HG02759 (cell line): Measurements from ENCODE around the gene WNT3.
"Not testable (repeated sequence)": the region's sequence is repeated elsewhere in the genome, so short reads cannot be mapped to it uniquely, and the experiment has no call there.

Experiments
- ATAC-seq: cut with Tn5 transposase; IDR thresholded peaks from one replicate; pipeline ENCODE4 v1.9.1; 2021; ENCODE audit warnings: mild to moderate bottlenecking, moderate library complexity; ENCODE audit not compliant: unreplicated experiment

The WNT3 gene, protein sequence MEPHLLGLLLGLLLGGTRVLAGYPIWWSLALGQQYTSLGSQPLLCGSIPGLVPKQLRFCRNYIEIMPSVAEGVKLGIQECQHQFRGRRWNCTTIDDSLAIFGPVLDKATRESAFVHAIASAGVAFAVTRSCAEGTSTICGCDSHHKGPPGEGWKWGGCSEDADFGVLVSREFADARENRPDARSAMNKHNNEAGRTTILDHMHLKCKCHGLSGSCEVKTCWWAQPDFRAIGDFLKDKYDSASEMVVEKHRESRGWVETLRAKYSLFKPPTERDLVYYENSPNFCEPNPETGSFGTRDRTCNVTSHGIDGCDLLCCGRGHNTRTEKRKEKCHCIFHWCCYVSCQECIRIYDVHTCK

DNA sequence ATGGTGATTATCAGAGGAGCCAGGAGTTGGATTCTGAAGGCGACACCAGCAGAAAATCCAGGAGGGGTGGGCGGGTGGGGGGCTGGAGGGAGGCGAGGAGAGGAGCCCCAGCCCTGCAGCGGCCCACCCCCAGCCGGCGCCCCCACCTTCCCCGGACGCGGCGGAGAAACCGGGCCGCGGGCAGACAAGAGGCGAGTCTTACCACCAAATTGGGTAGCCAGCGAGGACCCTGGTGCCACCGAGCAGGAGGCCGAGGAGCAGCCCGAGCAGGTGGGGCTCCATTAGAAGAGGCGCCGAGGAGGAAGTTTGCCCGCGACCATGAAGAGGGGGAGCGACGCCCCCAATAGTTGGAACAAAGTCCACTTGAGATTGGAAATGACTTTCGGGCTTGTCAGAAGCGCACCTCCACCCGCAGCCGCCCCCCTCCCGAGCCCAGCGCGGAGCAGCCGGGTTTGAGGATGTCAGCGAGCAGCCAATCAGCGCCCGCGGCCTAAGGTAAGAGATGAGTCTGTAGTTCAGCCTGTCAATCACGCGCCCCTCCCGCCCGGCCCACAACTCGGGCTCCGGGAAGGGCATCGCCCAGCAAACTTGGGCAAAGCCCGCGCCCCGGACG lies at the start of gene WNT3:
Gene WNT3, minus strand, starts transcription at position 377 of the 613 bp plus-strand sequence. Its CDS starts 95 bp downstream, at position 282.
- no peak for ATAC-seq

GRCh38 chr17:46866747-46867146 lies 48.3 kb upstream of the WNT3 start:
- ATAC-seq = no peak

- no peak for ATAC-seq
These were observed 47.8 kb upstream of the WNT3 start for GRCh38 chr17:46866325-46866724.

DNA sequence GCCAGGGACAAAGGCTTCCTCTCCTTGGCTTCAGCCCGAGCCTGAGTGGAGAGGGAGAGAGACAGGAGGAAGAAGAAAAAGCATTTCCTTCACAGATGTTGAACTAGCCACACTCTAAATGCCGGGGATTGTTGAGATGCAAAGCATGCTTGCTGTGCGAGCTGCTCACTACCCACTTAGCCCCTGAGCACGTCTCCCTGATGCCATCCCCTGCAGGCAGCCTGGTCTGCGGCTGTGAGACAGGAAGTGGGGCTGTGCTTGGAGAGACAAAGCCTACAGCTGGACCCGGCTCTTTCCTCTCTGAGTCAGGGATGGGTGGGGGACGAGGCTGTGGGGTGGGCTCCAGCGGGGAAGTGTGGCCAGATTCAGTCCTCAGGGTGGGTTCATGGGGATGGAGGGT lies 46.6 kb upstream of the WNT3 start:
- no peak for ATAC-seq

GRCh38 chr17:46863383-46864121 lies 45.1 kb upstream of the WNT3 start:
- no peak for ATAC-seq

DNA sequence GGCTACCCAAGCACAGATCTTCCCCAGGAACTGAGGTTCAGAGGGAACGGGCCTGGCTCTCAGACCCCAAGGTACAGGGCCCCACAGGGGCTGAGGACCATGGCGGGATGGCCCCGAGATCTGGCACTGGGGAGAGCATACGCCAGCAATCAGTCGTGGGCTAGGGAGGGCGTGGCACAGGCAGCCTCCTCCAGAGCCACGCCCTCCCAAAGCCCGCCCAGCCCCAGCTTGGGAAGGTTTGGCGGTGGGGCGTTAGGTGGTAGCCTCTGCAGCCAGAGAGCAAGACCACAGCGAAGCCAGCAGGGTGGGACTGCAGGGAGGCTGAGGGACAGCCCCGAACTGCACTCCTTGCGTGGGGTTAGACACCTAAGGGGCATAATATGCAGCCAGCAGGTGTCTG lies 44.5 kb upstream of the WNT3 start:
- no peak for ATAC-seq

DNA sequence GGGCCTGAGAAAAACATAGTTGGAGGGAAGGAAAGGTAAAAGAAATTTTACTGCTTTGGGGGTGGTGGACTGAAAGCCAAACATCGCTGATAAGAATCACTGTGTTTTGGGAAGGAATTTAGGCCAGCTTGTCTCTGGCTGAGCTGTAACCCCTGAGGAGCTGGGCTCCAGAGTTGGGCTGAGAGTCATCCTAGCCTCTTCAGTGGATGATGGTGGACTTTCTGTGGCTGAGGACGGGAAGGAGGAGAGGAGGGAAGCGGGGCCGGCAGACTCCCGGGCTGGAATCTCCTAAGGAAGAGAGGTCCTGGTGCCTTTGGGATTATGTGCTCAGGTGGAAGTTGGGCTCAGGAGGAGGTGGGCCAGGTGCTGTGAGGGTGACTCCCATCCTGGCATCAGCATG lies 41.5 kb upstream of the WNT3 start:
- no peak for ATAC-seq

DNA sequence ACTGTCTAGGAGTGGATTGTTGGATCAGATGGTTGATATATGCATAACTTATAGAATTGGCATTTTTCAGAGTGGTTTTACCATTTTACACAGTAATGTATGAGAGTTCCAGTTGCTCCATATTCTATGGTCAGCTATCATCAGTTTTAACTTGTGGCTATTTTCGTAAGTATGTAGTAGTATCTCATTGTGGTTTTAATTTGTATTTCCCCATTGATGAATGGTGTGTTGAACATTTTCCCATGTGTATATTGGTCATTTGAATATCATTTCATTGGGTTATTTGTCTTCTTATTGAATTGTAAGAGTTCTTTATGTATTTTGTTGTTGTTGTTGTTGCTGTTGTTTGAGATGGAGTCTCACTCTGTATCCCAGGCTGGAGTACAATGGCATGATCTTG lies 39.1 kb upstream of the WNT3 start:
- no peak for ATAC-seq

DNA sequence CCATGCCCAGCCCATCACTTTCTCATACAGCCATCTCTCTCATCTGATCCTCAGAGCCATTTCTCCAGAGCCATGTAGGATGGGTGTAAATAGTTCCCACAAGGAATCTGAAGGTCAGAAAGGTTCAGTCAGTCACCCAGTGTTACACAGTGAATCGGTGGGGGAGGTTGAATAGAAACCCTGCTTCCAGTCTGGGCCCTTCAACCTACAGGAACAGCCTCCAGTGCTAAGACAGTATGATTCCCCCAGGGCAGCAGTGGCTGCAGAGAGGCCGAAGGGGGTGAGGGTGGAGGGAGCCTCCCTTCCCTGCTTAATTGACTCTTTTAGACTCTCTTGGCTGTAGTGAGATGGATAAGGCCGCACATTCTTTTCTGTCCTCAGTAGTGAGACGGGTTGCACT lies 36.5 kb upstream of the WNT3 start:
- no peak for ATAC-seq

DNA sequence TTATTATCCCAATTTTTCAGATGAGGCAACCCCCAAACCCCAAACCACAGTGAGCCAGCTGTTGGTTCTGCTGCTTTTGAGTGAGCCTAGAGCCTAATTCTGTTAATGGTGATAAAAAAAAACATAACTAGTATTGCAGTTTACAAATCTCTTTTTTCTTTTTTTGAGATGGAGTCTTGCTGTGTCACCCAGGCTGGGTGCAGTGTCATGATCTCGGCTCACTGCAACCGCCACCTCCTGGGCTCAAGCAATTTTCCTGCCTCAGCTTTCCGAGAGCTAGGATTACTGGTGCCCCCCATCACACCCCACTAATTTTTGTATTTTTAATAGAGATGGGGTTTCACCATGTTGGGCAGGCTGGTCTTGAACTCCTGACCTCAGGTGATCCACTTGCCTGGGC lies 36.0 kb upstream of the WNT3 start:
- no peak for ATAC-seq

GRCh38 chr17:46853896-46854444 lies 35.5 kb upstream of the WNT3 start:
- no peak for ATAC-seq

DNA sequence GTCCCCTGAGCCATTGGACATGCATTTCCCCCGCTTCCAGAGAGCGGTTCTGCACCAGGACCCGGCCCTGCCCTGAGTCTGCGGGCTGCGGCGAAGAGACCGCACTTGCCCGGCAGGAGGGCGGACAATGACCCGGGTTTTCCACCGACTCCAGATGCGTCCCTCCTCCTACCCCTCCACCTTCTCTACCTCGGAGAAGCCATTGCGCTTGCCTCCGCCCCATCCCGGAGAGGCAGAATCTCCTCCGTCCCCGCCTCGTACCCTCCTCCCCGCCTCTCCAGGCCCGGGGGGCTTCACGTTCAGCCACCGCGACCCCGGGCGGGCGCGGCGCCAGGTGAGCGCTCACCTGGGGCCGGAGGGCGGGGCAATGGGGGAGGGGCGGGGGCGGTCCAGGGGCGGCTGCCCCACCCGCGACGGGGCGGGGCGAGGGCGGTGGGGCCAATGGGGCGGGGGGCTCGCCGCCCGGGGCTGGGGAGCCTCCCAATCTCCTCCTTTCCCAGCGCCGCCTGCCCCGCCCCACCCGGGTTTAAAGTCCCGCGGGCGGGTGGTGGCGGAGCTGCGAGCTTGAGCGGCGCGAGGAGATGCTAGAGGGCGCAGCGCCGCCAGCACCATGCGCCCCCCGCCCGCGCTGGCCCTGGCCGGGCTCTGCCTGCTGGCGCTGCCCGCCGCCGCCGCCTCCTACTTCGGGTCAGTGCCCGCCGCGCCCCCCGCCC lies 32.7 kb upstream of the WNT3 start, which contains the start of gene WNT9B:
Gene WNT9B, plus strand, starts transcription at position 555 of the 713 bp plus-strand sequence. Its CDS starts 56 bp downstream, at position 611.
- ATAC-seq = no peak

GRCh38 chr17:46850688-46851028 lies 32.2 kb upstream of the WNT3 start:
- no peak for ATAC-seq

- no peak for ATAC-seq
These were observed 30.0 kb upstream of the WNT3 start for GRCh38 chr17:46848534-46848933.

DNA sequence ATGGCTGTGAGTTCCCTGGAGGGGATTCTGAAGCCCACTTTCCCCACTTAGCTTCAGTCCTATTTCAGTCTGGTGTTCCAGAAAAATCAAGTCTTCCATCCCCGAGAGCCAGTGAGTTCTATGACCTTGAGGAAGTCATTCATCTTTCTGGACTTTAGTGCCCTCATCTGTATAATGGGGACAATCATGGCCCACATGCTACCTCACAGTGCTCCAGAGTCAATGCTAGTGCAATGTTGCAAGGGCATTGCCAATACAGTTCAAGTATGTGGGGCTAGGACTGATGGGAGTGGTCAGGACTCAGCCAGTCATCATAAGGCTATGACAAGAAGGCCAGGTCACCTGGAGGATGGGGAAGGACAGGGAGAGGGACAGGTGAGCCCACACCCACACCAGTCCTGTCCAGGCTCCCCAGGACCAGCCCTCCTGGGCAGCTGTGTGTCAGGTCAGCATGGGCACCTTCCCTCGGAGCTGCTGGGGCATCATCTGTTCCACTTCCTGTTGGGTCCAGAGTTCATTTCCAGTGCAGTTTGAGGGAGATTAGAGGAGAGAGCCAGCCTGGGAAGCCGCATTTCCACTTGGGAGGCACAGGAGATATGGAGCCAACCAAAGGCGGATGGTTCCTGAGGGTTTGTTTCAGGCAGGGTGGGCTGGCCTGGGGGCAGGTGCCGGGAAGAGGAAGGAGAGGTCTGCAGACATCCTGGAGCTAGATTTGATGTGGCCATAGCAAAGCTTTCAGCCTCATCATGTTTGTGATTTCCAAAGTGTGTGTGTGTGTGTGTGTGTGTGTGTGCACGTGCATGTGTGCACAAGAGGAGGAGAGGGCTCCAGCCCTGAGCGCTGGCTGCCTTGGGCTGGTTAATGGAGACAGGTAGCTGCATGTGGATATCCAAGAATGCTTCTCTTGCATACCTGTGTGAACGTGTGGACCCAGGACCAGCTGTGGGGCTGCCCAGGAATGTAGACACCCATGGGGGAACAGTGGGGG lies 29.0 kb upstream of the WNT3 start:
- ATAC-seq = no peak

DNA sequence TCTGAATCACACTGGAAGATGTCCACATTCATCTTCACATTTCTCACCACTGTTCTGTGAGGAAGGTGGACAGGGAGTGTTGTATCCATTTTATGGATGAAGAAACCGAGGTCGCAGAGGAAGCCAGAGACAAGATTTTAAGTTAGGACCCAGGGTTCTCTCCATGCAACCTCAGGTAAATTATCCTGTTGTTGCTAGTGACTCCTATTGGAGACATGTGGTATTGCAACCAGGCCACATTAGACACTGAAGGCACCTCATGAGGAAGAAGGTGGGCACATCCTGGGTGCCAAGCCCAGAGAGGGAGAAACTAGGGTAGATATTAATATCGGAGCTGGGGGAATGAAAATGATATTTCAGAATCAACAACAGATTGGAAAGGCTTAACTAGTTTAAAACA lies 24.3 kb upstream of the WNT3 start:
- no peak for ATAC-seq

DNA sequence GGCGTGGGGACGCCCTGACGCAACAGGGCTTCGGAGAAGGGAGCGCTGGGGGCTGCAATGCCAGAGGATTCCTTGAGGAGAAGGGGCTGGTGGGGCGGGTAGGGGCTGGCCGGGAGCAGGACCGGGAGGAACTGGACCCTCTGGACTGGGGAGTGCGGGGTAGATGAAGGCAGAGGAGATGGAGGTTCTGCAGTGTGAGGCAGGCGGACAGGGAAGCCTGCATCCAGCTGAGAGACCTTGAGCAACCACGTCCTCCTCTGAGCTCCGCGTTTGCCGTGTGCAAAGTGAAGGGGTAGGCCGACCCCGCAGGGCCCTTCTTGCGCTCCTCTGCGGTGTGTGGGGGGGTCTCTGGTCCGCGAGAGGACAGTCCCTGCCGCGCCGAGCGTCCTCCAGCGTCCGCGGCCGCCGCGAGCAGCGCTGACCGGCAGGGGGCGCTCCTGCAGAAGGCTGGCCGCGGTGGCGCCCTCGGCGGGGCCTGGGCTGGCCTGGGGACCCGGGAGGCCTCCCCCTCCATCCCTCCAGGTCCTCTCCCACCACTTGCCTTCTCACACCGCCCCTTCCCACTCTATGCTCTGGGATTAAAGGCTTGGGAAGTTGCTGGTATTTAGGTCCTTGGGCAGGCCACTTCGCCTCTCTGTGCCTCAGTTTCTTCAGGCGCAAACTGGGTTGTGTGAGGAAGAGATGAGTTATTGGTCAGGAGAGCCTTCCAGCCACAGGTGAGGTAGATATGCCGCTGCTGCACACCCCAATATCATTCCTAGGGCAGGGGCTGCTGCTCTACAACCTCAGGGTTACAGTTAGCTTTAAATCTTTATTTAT lies 23.3 kb upstream of the WNT3 start:
- ATAC-seq = no peak

- ATAC-seq = not testable (repeated sequence)
These were observed 22.1 kb upstream of the WNT3 start for GRCh38 chr17:46840596-46840995.

- ATAC-seq = no peak
These were observed 20.7 kb upstream of the WNT3 start for GRCh38 chr17:46839211-46839610.
